H1 (cell line): ENCODE results near the gene NPHP4. TPM values are rescaled to one million over a fixed set of nuclear protein-coding genes. Genes with fewer than 3 reads are reported as not detected.

Source experiments
- CHD1 ChIP-seq: IDR thresholded peaks from 2 replicates; pipeline ENCODE4 v1.6.1; 2012; ENCODE audit warnings: low read depth, low read length, improper control_type of control experiment
- CTBP2 ChIP-seq: IDR thresholded peaks from 2 replicates; pipeline ENCODE4 v1.7.0; 2011; ENCODE audit warnings: borderline replicate concordance, mild to moderate bottlenecking, moderate library complexity, mixed read lengths, low read length; ENCODE audit not compliant: insufficient read depth, insufficient read length
- EGR1 ChIP-seq: IDR thresholded peaks from 2 replicates; pipeline ENCODE4 v1.6.1; 2011; ENCODE audit warnings: low read depth, low read length, borderline replicate concordance
- YY1 ChIP-seq: IDR thresholded peaks from 2 replicates; pipeline ENCODE4 v1.6.1; 2011; ENCODE audit warnings: low read depth, mild to moderate bottlenecking, low read length
- polyA plus RNA-seq, 7 experiments: library from polyadenylated mRNA; depleted of rRNA in 3 of 7; stranded (reverse) in 5 of 7; unstranded in 2 of 7; fragments of >200 nt in 5 of 7; fragments of 200-250 nt in 2 of 7; gene quantifications; 1 replicate in 5 of 7; 2 replicates in 1 of 7; 4 replicates in 1 of 7; pipeline versions ENCODE4 v1.2.1 to v1.2.3, GENCODE V29; 2011 to 2013; ENCODE audit warnings: missing spikeins in 2 of 7, mixed read lengths in 2 of 7
- total RNA-seq: library from RNA; stranded (reverse); fragmentation: NEBNext Ultra II Directional; extraction: Animal tissue kit (Norgen Biotek cat#: 25700); gene quantifications from 2 replicates; pipeline ENCODE4 v1.2.1, GENCODE V29; 2021

Gene NPHP4
- total and polyA plus RNA-seq, 2 of the 8 experiments (the other 6 are each of a cell fraction or from before 2014, with no cell fraction given): 5.8 to 14.0 TPM

DNA sequence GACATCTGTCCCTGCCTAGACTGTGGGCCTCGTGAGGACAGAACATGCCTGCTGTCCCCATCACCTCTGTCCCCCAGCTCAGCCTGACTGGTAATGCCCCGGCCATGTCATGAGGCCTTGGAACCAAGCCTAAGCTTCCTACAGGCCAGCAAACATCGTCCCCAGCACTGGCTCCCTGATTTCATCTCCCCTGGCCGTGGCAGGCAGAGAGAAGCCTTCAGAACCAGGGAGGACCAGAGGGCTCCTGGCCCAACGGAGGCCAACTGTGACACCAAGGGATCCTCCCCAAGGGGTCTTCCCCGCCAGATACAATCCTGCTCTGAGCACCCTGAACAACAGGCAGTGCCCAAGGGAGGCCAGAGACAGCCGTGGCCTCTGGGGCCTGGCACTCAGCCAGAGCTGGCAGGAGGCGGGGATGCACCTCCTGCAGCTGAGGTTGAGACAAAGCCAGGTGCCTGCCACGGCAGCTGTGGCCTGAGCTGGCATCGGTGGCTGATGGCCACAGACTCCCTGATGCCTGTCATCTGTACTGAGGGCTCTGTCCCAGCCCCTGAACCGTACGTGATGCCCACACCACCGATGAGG is 9.9 kb upstream of the NPHP4 start (continued):
- TF ChIP-seq YY1 (no peak), CTBP2 (no peak), CHD1 (no peak), EGR1 (no peak)
